ENCODE measurements around the gene CDC26.
A peak's percentile ranks its signal among the peaks of the same experiment; 100 is the strongest.
"Not testable (repeated sequence)": the region's sequence is repeated elsewhere in the genome, so short reads cannot be mapped to it uniquely, and the experiment has no call there.

Gene CDC26

GRCh38 chr9:113238859-113239232 is 36.5 kb downstream of the CDC26 start:
- no peak for DNase-seq (ENCODE audit: low spot score)

GRCh38 chr9:113238202-113238858 is 37.0 kb downstream of the CDC26 start:
- DNase-seq (ENCODE audit: low spot score) = no peak

- no peak for DNase-seq (ENCODE audit: low spot score)
Measured at GRCh38 chr9:113237026-113237425, 38.3 kb downstream of the CDC26 start.

GRCh38 chr9:113235701-113236255 is 39.6 kb downstream of the CDC26 start:
- not testable (repeated sequence) for DNase-seq (ENCODE audit: low spot score)

GRCh38 chr9:113231701-113232100 is 43.7 kb downstream of the CDC26 start:
- DNase-seq (ENCODE audit: low spot score) = no peak

- DNase-seq (ENCODE audit: low spot score) = peak; percentile 66
Measured at GRCh38 chr9:113228130-113228665, 47.2 kb downstream of the CDC26 start.

- no peak for DNase-seq (ENCODE audit: low spot score)
Measured at GRCh38 chr9:113227436-113227835, 47.9 kb downstream of the CDC26 start.

- DNase-seq (ENCODE audit: low spot score) = no peak
Measured at GRCh38 chr9:113223963-113224362, 51.4 kb downstream of the CDC26 start.

- DNase-seq (ENCODE audit: low spot score) = no peak
Measured at GRCh38 chr9:113222482-113222841, 52.9 kb downstream of the CDC26 start.

GRCh38 chr9:113221800-113222481 is 53.4 kb downstream of the CDC26 start:
- peak; percentile 17 for DNase-seq (ENCODE audit: low spot score)

GRCh38 chr9:113221003-113221799 is 54.2 kb downstream of the CDC26 start, which contains the start of the genes FKBP15 and SLC31A1:
FKBP15 (minus strand) TSS chr9:113221277; CDS start chr9:113221243, 34 bp downstream.
SLC31A1 (plus strand) TSS chr9:113221544; CDS start chr9:113256149, 34,605 bp downstream.
- DNase-seq (ENCODE audit: low spot score) = peak; percentile 98

- peak; percentile 5 for DNase-seq (ENCODE audit: low spot score)
Measured at GRCh38 chr9:113220467-113221002, 54.8 kb downstream of the CDC26 start.

GRCh38 chr9:113219969-113220368 is 55.4 kb downstream of the CDC26 start:
- DNase-seq (ENCODE audit: low spot score) = no peak

GRCh38 chr9:113219186-113219936 is 56.0 kb downstream of the CDC26 start:
- no peak for DNase-seq (ENCODE audit: low spot score)
